GM06990 (cell line): ENCODE results near the gene CACNA1B.

Experiments
- DNase-seq: peaks from one replicate; pipeline ENCODE4 v3.0.0-alpha.2; 2011; ENCODE audit not compliant: insufficient read length; ENCODE audit errors: extremely low read depth
- H3K27me3 ChIP-seq: replicated peaks from 2 replicates; pipeline ENCODE4 v1.6.0; 2011; ENCODE audit warnings: low read length; ENCODE audit not compliant: control insufficient read depth, insufficient read depth
- H3K36me3 ChIP-seq: 2 replicates; pipeline ENCODE4 v1.5.1; 2011; ENCODE audit warnings: low read length; ENCODE audit not compliant: control insufficient read depth, insufficient read depth
- H3K4me3 ChIP-seq: replicated peaks from 2 replicates; pipeline ENCODE4 v1.5.1; 2011; ENCODE audit warnings: low read depth, mild to moderate bottlenecking, control low read depth, low read length
- CTCF ChIP-seq: IDR thresholded peaks from 2 replicates; pipeline ENCODE4 v1.5.1; 2011; ENCODE audit warnings: low read length, control low read depth, mild to moderate bottlenecking, inconsistent platforms; ENCODE audit not compliant: insufficient read depth, poor library complexity, severe bottlenecking

Gene CACNA1B

GRCh38 chr9:138076650-138077009 lies 199.0 kb downstream of the CACNA1B start:
- no peak for DNase-seq
- Histone ChIP-seq H3K4me3 (no peak overlapping the region), H3K27me3 (no peaks in the 10 kb centered on the region), H3K36me3 (no peaks in the 10 kb centered on the region)
- no peak for TF ChIP-seq CTCF

GRCh38 chr9:138077126-138077525 lies 199.5 kb downstream of the CACNA1B start:
- H3K27me3 ChIP-seq: no peaks in the 10 kb centered on the region
- TF ChIP-seq CTCF: no peak
- DNase-seq: no peak
- no peaks in the 10 kb centered on the region for H3K36me3 ChIP-seq
- no peak overlapping the region for H3K4me3 ChIP-seq

- Histone ChIP-seq H3K4me3 (no peak overlapping the region), H3K36me3 (no peaks in the 10 kb centered on the region), H3K27me3 (no peaks in the 10 kb centered on the region)
- no peak for TF ChIP-seq CTCF
- DNase-seq: no peak
These were observed 200.4 kb downstream of the CACNA1B start for GRCh38 chr9:138077898-138078540.

GRCh38 chr9:138078846-138079245 lies 201.3 kb downstream of the CACNA1B start:
- no peaks in the 10 kb centered on the region for H3K36me3 ChIP-seq
- H3K27me3 ChIP-seq: no peaks in the 10 kb centered on the region
- no peak overlapping the region for H3K4me3 ChIP-seq
- no peak for DNase-seq
- TF ChIP-seq CTCF: no peak

GRCh38 chr9:138080979-138081378 lies 203.4 kb downstream of the CACNA1B start:
- no peak for TF ChIP-seq CTCF
- Histone ChIP-seq H3K27me3 (no peaks in the 10 kb centered on the region), H3K4me3 (no peak overlapping the region), H3K36me3 (no peaks in the 10 kb centered on the region)
- DNase-seq: no peak
